ENCODE results near the gene COL11A1.
"Not testable (repeated sequence)": the region's sequence is repeated elsewhere in the genome, so short reads cannot be mapped to it uniquely, and the experiment has no call there.

Gene COL11A1

GRCh38 chr1:103075316-103076000, 32.9 kb downstream of the COL11A1 start:
- DNase-seq (ENCODE audit: low read depth), result no peak

- DNase-seq (ENCODE audit: low read depth), result no peak
Measured at GRCh38 chr1:103074224-103074623, 34.1 kb downstream of the COL11A1 start.

- no peak for DNase-seq (ENCODE audit: low read depth)
Measured at GRCh38 chr1:103069201-103069600, 39.1 kb downstream of the COL11A1 start.

DNA sequence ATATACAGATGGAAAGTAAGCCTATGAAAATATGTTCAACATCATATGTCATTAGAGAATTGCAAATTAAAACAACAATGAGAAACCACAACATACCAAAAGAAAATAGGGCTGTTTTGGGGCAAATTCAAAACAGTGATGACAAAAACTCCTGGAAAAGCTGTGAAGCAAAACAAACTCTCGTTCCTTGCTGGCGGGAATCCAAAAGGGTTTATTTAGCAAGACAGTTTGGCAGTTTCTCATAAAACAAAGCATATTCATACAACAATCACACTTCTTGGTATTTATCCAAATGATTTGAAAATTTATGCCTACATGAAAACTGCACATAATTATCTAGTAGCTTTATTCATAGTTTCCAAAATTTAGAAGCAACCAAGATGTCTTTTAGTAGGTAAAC, 44.4 kb downstream of the COL11A1 start:
- DNase-seq (ENCODE audit: low read depth), result no peak

DNA sequence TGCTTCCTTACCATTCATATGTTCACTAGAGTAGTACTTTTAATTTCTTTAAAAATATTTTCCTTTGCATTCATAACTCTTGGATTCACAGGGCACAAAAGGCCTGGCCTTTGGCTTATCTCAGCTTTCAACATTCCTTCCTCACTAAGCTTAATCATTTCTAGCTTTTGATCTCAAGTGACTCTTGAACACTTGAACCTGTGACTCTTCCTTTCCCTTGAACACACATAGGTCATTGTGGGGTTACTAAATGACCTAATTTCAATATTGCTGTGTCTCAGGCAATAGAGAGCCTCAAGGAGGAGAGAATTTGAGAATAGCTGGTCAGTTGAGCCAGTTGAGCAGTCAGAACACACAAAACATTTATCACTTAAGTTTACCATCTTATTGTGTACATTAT, 49.9 kb downstream of the COL11A1 start:
- DNase-seq (ENCODE audit: low read depth), result no peak

DNA sequence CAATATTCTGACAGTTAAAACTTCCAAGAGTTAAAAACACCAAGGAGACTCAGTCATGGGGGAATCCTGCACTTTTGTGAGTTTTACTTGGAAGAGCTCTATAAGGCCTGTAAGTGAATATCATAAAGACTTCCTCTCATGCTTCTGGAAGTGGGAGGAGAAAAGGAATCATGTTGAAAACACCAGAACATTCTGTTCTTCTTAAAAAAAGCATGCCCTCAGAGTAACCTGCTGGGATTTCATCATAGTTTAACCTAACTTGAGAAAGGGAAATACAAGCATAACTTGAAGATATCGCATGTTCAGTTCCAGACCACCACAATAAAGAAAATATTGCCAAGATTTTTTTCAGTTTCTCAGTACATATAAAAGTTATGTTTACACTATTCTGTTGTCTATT, 51.9 kb downstream of the COL11A1 start:
- no peak for DNase-seq (ENCODE audit: low read depth)

DNA sequence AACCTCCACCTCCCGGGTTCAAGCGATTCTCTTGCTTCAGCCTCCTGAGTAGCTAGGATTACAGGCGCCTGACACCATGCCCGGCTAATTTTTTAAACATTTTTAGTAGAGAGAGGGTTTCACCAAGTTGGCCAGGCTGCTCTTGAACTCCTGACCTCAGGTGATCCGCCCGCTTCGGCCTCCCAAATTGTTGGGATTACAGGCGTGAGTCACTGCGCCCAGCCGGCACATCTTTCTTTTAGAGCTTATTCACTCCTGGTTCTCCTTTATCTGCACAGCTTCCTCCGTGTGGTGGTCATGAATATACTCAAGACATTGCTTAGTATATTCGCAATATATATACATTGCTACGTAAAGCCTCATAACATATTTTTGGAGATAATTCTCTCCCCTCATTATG, 80.2 kb downstream of the COL11A1 start:
- not testable (repeated sequence) for DNase-seq (ENCODE audit: low read depth)

- DNase-seq (ENCODE audit: low read depth), result no peak
Measured at GRCh38 chr1:103025858-103026409, 82.4 kb downstream of the COL11A1 start.

DNA sequence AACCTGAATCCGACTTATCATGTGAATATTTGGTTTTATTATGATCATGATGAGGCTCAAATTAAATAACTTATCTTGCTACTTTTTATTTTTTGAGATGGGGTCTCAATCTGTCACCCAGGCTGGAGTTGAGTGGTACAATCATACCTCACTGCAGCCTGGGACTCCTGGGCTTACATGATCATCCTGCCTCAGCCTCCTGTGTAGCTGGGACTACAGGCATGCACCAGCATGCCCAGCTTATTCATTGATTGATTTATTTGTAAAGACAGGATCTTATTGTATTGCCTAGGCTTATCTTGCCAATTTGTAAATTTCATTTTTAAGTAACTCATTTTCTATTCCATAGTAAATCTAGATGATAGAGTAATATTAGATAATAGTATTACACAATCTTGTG, 84.3 kb downstream of the COL11A1 start:
- no peak for DNase-seq (ENCODE audit: low read depth)

DNA sequence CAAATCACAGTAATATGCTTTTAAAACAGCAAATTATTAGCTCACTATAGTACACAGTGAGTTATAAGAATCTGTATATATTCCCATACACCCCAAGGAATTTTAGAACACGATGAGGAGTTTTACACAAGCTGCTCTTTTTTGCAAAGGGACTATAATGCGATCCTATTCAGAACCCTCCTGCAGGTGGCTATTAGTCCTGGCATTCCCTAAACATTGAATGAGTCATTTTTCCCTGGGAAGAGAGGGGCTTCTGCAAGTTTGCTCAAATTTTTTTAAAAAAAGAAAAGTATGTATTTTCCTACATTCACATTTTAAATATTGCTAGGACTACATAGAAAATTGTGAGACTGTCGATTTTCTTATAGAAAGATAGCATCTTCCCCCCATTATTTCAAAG, 106.3 kb downstream of the COL11A1 start:
- no peak for DNase-seq (ENCODE audit: low read depth)

GRCh38 chr1:102978874-102979273, 129.4 kb downstream of the COL11A1 start:
- no peak for DNase-seq (ENCODE audit: low read depth)

DNA sequence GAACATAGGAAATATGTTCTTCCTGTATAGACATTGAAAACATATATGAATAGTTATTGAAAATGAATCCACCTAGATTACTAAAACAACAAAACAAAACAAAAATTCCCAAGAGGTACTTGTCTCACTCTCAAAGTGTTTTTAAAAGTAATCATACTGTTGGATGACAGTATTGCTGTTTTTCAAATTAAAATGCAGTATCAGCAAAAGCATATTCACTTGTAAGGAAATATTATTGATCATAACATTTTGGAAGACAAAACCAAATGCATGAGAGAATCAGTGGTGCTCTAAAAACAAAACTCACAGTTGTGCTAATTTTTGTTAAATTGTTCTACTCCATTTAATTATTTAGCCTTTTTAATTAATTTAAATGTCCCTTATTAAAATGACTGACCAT, 131.0 kb downstream of the COL11A1 start:
- no peak for DNase-seq (ENCODE audit: low read depth)

DNA sequence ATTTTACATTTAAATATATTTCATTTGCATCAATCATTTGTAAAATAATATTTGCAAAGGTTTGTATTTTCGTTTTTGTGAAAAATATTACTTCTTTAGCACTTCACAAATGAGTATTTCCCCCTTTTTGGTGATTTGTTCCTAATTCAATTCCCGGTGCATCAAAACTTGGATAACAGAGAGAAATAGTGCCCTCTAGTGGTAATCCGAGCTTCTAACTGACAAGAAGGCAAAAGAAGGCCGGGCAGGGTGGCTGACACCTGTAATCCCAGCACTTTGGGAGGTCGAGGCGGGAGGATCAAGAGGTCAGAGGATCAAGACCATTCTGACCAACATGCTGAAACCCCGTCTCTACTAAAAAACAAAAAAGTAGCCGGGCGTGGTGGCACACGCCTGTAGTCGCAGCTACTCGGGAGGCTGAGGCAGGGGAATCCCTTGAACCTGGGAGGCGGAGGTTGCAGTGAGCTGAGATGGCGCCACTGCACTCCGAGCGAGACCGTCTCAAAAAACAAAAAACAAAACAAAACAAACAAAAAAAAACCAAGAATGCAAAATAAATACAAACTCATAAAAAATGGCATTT, 137.7 kb downstream of the COL11A1 start:
- no peak for DNase-seq (ENCODE audit: low read depth)

- no peak for DNase-seq (ENCODE audit: low read depth)
Measured at GRCh38 chr1:102967786-102968185, 140.5 kb downstream of the COL11A1 start.

- DNase-seq (ENCODE audit: low read depth), result no peak
Measured at GRCh38 chr1:102961549-102961948, 146.8 kb downstream of the COL11A1 start.

- DNase-seq (ENCODE audit: low read depth), result no peak
Measured at GRCh38 chr1:102954576-102954975, 153.7 kb downstream of the COL11A1 start.

DNA sequence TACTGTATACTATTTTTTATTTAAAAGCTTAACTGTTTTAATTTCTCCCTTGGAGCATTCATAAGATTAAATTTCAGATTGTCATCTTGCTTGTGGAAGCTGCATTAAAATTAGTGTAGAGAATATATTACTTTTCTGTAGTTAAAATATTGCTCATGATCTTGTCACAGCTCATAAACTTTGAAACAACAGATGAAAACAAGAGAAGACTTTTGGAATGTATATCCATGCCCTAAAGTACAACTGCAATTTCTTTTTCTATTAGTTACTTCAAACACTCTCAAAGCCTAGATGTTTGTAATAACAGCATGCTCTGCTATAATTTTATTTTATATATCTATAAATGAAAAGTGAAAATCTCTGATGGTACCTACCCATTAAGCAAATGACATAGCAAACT, 155.9 kb downstream of the COL11A1 start:
- DNase-seq (ENCODE audit: low read depth), result no peak

DNA sequence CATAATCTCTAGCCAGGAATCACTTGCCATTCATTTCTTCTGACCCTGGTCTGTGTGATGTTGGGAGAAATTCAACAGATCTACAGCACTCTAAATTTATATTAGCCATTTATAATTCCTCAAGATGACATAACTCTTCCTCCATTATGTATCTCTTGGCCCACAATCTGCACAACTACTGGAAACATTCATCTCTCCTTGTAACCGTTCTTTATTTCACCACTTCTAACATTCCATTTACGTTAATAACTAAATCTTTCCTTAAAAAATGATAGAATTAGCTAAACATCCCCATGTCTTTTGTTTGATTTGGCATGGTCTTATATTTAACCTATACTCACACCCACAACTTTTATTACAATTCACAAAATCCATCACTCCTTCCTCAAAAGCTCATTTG, 166.0 kb downstream of the COL11A1 start:
- no peak for DNase-seq (ENCODE audit: low read depth)

DNA sequence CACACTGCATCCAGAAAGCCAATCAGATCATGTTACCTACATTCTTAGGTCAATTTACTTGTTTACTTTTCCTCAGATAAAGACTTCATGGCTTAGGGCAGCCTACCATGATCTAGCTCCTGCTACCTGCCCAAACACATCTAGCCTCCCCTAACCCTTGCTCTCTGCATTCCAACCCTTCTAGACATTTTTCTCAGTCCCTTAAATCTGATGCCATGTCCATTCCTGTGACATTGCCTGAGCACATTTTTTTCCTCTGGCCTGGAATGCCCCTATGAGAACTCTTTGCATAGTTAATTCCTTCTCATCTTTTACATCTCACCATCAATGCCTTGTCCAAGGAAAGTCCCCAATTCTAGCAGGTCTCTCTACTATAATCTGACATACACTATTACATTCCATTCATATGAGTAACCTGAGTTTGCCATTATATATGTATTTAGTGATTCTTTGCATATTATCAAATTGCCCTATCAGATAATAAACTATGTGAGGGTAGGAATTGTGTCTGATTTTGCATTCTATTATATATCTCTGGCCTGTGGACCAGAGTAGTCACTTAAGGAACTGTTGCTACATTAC, 166.9 kb downstream of the COL11A1 start:
- no peak for DNase-seq (ENCODE audit: low read depth)

GRCh38 chr1:102937401-102937800, 170.9 kb downstream of the COL11A1 start:
- DNase-seq (ENCODE audit: low read depth), result no peak

DNA sequence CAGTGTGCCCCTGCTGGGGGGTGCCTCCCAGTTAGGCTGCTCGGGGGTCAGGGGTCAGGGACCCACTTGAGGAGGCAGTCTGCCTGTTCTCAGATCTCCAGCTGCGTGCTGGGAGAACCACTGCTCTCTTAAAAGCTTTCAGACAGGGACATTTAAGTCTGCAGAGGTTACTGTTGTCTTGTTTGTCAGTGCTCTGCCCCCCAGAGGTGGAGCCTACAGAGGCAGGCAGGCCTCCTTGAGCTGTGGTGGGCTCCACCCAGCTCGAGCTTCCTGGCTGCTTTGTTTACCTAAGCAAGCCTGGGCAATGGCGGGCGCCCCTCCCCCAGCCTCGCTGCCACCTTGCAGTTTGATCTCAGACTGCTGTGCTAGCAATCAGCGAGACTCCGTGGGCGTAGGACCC, 175.0 kb downstream of the COL11A1 start:
- DNase-seq (ENCODE audit: low read depth), result not testable (repeated sequence)

DNA sequence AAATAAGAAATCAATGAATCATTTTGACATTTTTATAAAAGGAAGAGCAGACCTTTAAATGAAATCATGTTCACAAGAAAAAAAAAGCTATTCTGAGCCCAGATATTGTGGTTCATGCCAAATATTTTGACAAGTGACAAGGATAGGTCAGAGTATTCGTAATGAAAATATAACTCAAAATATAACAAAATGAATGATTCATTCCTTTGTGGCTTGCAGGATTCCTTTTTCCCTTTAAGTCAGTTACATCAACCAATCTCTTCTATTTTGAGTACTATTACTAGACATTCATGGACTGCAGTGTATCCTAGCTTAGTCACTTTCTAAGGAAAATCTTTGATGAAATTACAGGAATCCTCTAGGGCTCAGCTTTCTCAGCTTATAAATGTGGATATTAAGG, 188.7 kb downstream of the COL11A1 start:
- DNase-seq (ENCODE audit: low read depth), result no peak

DNA sequence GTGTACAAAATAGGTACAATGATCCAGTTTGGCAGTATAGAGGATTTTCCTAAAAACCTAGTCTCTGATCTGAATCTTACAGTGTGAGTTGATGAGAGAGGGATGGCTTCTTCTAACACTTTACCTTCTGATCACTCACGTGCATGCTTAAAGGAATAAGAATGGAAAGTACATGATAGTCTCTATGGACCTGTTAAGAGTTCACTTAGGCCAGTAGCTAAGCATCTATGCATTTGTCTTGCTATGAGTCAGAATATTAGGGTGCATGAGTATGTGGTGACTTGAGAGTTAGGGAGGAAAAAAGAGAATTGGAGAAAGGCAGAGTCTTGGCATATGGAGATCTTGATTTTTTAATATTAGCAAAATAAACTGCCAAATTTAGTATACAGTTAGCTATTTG, 206.3 kb downstream of the COL11A1 start:
- no peak for DNase-seq (ENCODE audit: low read depth)

GRCh38 chr1:102899935-102900334, 208.4 kb downstream of the COL11A1 start:
- DNase-seq (ENCODE audit: low read depth), result no peak

Measured in T-helper 22 cell (primary cell).